ENCODE data around the gene TELO2. TPM values are rescaled to one million over a fixed set of nuclear protein-coding genes. Genes with fewer than 3 reads are reported as not detected.
"Not testable (repeated sequence)": the region's sequence is repeated elsewhere in the genome, so short reads cannot be mapped to it uniquely, and the experiment has no call there.

The TELO2 gene
- total and polyA plus RNA-seq, 4 donors: 24.4 to 64.2 (median 42.8) TPM

- 64 to 71% methylated on average over 15 of the region's 15 CpGs for WGBS, 2 donors
- ATAC-seq (ENCODE audit: insufficient read depth, low FRiP score): no peak
These were observed 17.5 kb upstream of the TELO2 start for GRCh38 chr16:1475552-1476114.

GRCh38 chr16:1477033-1477432 lies 16.1 kb upstream of the TELO2 start:
- no peak overlapping the region for H3K4me3 ChIP-seq
- DNase-seq: no peak
- H3K27me3 ChIP-seq (ENCODE audit: control insufficient read depth in 3 of 3, insufficient read depth in 3 of 3, low read length in 2 of 3): peaks cover 0 to 4% (median 0%) of the 10 kb centered on the region in 3 donors
- no peaks in the 10 kb centered on the region for H3K36me3 ChIP-seq (ENCODE audit: control insufficient read depth in 4 of 4, insufficient read depth in 4 of 4, low read length in 4 of 4)
- WGBS, 2 donors: 89 to 92% methylated on average over 10 of the region's 10 CpGs
- H3K27ac ChIP-seq (ENCODE audit: low read depth in 1 of 2, low read length in 1 of 2): no peak overlapping the region
- TF ChIP-seq, protein P1, sequence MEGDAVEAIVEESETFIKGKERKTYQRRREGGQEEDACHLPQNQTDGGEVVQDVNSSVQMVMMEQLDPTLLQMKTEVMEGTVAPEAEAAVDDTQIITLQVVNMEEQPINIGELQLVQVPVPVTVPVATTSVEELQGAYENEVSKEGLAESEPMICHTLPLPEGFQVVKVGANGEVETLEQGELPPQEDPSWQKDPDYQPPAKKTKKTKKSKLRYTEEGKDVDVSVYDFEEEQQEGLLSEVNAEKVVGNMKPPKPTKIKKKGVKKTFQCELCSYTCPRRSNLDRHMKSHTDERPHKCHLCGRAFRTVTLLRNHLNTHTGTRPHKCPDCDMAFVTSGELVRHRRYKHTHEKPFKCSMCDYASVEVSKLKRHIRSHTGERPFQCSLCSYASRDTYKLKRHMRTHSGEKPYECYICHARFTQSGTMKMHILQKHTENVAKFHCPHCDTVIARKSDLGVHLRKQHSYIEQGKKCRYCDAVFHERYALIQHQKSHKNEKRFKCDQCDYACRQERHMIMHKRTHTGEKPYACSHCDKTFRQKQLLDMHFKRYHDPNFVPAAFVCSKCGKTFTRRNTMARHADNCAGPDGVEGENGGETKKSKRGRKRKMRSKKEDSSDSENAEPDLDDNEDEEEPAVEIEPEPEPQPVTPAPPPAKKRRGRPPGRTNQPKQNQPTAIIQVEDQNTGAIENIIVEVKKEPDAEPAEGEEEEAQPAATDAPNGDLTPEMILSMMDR (IDR thresholded peaks at IDR 0.05; ENCODE audit: control extremely low read depth, extremely low read depth): no peak
- no peaks in the 10 kb centered on the region for H3K9me3 ChIP-seq (ENCODE audit: control insufficient read depth in 4 of 4, insufficient read depth in 3 of 4, low read length in 3 of 4)
- no peak overlapping the region for H3K9ac ChIP-seq (ENCODE audit: insufficient read depth in 1 of 2, low read length in 2 of 2)
- H3K4me1 ChIP-seq (ENCODE audit: control insufficient read depth in 5 of 5, insufficient read depth in 5 of 5, low read length in 5 of 5): peaks cover 0 to 14% (median 4%) of the 10 kb centered on the region in 5 donors
- ATAC-seq (ENCODE audit: insufficient read depth, low FRiP score): no peak

More at GRCh38 chr16:1475552-1476114, 17.5 kb upstream of the TELO2 start:
- Histone ChIP-seq H3K4me3 (peak overlapping the region; percentile 96), H3K4me1 (ENCODE audit: control insufficient read depth in 5 of 5, insufficient read depth in 5 of 5, low read length in 5 of 5) (peaks cover 0 to 20% (median 4%) of the 10 kb centered on the region in 5 donors), H3K9ac (ENCODE audit: insufficient read depth in 1 of 2, low read length in 2 of 2) (peak overlapping the region; percentile 28 to 61), H3K36me3 (ENCODE audit: control insufficient read depth in 4 of 4, insufficient read depth in 4 of 4, low read length in 4 of 4) (peaks cover 0 to 2% (median 0%) of the 10 kb centered on the region in 4 donors), H3K9me3 (ENCODE audit: control insufficient read depth in 4 of 4, insufficient read depth in 3 of 4, low read length in 3 of 4) (no peaks in the 10 kb centered on the region), H3K27ac (ENCODE audit: low read depth in 1 of 2, low read length in 1 of 2) (peak overlapping the region; percentile 89 to 91), H3K27me3 (ENCODE audit: control insufficient read depth in 3 of 3, insufficient read depth in 3 of 3, low read length in 2 of 3) (no peaks in the 10 kb centered on the region)
- TF ChIP-seq, protein P1 (IDR thresholded peaks at IDR 0.05; ENCODE audit: control extremely low read depth, extremely low read depth): no peak
- DNase-seq: no peak

- not testable (repeated sequence) for DNase-seq; H3K4me1 ChIP-seq (ENCODE audit: control insufficient read depth in 5 of 5, insufficient read depth in 5 of 5, low read length in 5 of 5); ATAC-seq (ENCODE audit: insufficient read depth, low FRiP score); H3K4me3 ChIP-seq; H3K9me3 ChIP-seq (ENCODE audit: control insufficient read depth in 4 of 4, insufficient read depth in 3 of 4, low read length in 3 of 4); H3K9ac ChIP-seq (ENCODE audit: insufficient read depth in 1 of 2, low read length in 2 of 2); H3K36me3 ChIP-seq (ENCODE audit: control insufficient read depth in 4 of 4, insufficient read depth in 4 of 4, low read length in 4 of 4); H3K27me3 ChIP-seq (ENCODE audit: control insufficient read depth in 3 of 3, insufficient read depth in 3 of 3, low read length in 2 of 3); H3K27ac ChIP-seq (ENCODE audit: low read depth in 1 of 2, low read length in 1 of 2)
- WGBS, 2 donors: 95 to 97% methylated on average over 9 of the region's 9 CpGs
These were observed 14.2 kb upstream of the TELO2 start for GRCh38 chr16:1478937-1479336.

- 85% methylated on average over 28 of the region's 28 CpGs for WGBS, 2 donors
- Histone ChIP-seq H3K27ac (ENCODE audit: low read depth in 1 of 2, low read length in 1 of 2) (no peak overlapping the region), H3K4me1 (ENCODE audit: control insufficient read depth in 5 of 5, insufficient read depth in 5 of 5, low read length in 5 of 5) (no peaks in the 10 kb centered on the region), H3K9ac (ENCODE audit: insufficient read depth in 1 of 2, low read length in 2 of 2) (no peak overlapping the region), H3K36me3 (ENCODE audit: control insufficient read depth in 4 of 4, insufficient read depth in 4 of 4, low read length in 4 of 4) (no peaks in the 10 kb centered on the region), H3K9me3 (ENCODE audit: control insufficient read depth in 4 of 4, insufficient read depth in 3 of 4, low read length in 3 of 4) (no peaks in the 10 kb centered on the region), H3K27me3 (ENCODE audit: control insufficient read depth in 3 of 3, insufficient read depth in 3 of 3, low read length in 2 of 3) (peaks cover 0 to 4% (median 0%) of the 10 kb centered on the region in 3 donors), H3K4me3 (no peak overlapping the region)
- ATAC-seq (ENCODE audit: insufficient read depth, low FRiP score) (no peak), DNase-seq (no peak)
- TF ChIP-seq, protein P1 (IDR thresholded peaks at IDR 0.05; ENCODE audit: control extremely low read depth, extremely low read depth): no peak
These were observed 11.0 kb upstream of the TELO2 start for GRCh38 chr16:1481906-1482835.

All from lung (tissue), 12 donors.